ENCODE measurements around the gene USP46. TPM values are rescaled to one million over a fixed set of nuclear protein-coding genes. Genes with fewer than 3 reads are reported as not detected.

Gene USP46
- total and polyA plus RNA-seq, 2 of the 4 experiments (the other 2 are of a cell fraction) = 9.3 to 15.4 TPM

GRCh38 chr4:52574036-52574435 lies 85.1 kb downstream of the USP46 start:
- Histone ChIP-seq H4K8ac (ENCODE audit: low read depth in 2 of 2, low read length in 2 of 2) (peak overlapping the region; percentile 67 to 92; a peak in 1 of 4 replicates), H4K91ac (ENCODE audit: insufficient read depth, low read depth, low read length) (peak overlapping the region; percentile 97; the same call in 1 of the 2 replicates), H3K56ac (ENCODE audit: extremely low read depth, insufficient read depth, low read length) (peak overlapping the region; percentile 97), H4K5ac (ENCODE audit: low read depth, low read length) (no peak overlapping the region; the same call in 1 of the 2 replicates), H3K23ac (ENCODE audit: low read depth, low read length) (peak overlapping the region; percentile 93; the same call in 1 of the 2 replicates), H3K4me1 (ENCODE audit: control insufficient read depth, insufficient read depth, low read length) (peaks cover 12% of the 10 kb centered on the region), H3K4ac (ENCODE audit: low read depth, low read length) (no peak overlapping the region; the same call in 1 of the 2 replicates), H3K27ac (ENCODE audit: insufficient read depth, low read length) (no peak overlapping the region), H2BK120ac (ENCODE audit: low read depth, low read length) (peak overlapping the region; percentile 99; the same call in 1 of the 2 replicates), H2AFZ (replicated peaks; ENCODE audit: low read length, poor library complexity) (no peak overlapping the region), H3K14ac (replicated peaks; ENCODE audit: low read depth, low read length) (no peak overlapping the region), H3K27me3 (ENCODE audit: control insufficient read depth, insufficient read depth, low read length) (no peaks in the 10 kb centered on the region), H3K9ac (ENCODE audit: low read depth, low read length) (no peak overlapping the region), H3K9me1 (ENCODE audit: insufficient read depth, low read length) (peaks cover 2% of the 10 kb centered on the region; the same call in 1 of the 2 replicates), H2BK15ac (ENCODE audit: low read depth, low read length) (no peak overlapping the region), H3K36me3 (ENCODE audit: control insufficient read depth, insufficient read depth, low read length) (no peaks in the 10 kb centered on the region), H3K9me3 (ENCODE audit: control insufficient read depth, insufficient read depth, low read length) (peaks cover 12% of the 10 kb centered on the region), H3K79me1 (ENCODE audit: low read depth in 1 of 2, low read length in 2 of 2) (no peaks in the 10 kb centered on the region), H2BK5ac (ENCODE audit: low read depth, low read length, poor library complexity, severe bottlenecking) (peak overlapping the region; percentile 95), H3K4me2 (ENCODE audit: low read depth, low read length) (peak overlapping the region; percentile 14; the same call in 1 of the 2 replicates), H2AK9ac (replicated peaks; ENCODE audit: low read depth, low read length, poor library complexity) (no peak overlapping the region), H4K20me1 (ENCODE audit: insufficient read depth, low read length) (no peaks in the 10 kb centered on the region), H2BK20ac (ENCODE audit: low read depth, low read length) (peak overlapping the region; percentile 99; the same call in 1 of the 2 replicates), H3K18ac (ENCODE audit: low read depth, low read length) (peak overlapping the region; percentile 89; the same call in 1 of the 2 replicates), H2AK5ac (ENCODE audit: low read depth, low read length) (no peak overlapping the region), H3K4me3 (ENCODE audit: insufficient read depth, low read depth, low read length) (no peak overlapping the region)
- TF ChIP-seq MAZ (IDR thresholded peaks at IDR 0.05; ENCODE audit: borderline replicate concordance, low read depth, low read length) (no peak), POLR2A (IDR thresholded peaks at IDR 0.05; ENCODE audit: low read depth, low read length) (no peak), SMC3 (IDR thresholded peaks at IDR 0.05; ENCODE audit: low read depth, low read length) (no peak), CEBPB (IDR thresholded peaks at IDR 0.05; ENCODE audit: low read depth, low read length) (no peak), MXI1 (IDR thresholded peaks at IDR 0.05; ENCODE audit: borderline replicate concordance, low read depth, low read length) (no peak), BHLHE40 (IDR thresholded peaks at IDR 0.05; ENCODE audit: low read depth, low read length) (no peak), USF2 (IDR thresholded peaks at IDR 0.05; ENCODE audit: low read depth, low read length) (no peak), MAFK (IDR thresholded peaks at IDR 0.05; ENCODE audit: low read depth, low read length) (no peak), NFE2L2 (IDR thresholded peaks at IDR 0.05; ENCODE audit: low read depth, low read length) (no peak), RCOR1 (IDR thresholded peaks at IDR 0.05; ENCODE audit: insufficient replicate concordance, low read length) (no peak), FOS (IDR thresholded peaks at IDR 0.05; ENCODE audit: low read depth, low read length) (no peak), CTCF (conservative IDR thresholded peaks at IDR 0.05; ENCODE audit: low read depth, low read length) (no peak), RAD21 (IDR thresholded peaks at IDR 0.05; ENCODE audit: low read length) (no peak), CHD1 (IDR thresholded peaks at IDR 0.05; ENCODE audit: low read depth, low read length) (no peak), ELK1 (IDR thresholded peaks at IDR 0.05; ENCODE audit: borderline replicate concordance, low read depth, low read length) (no peak), RFX5 (IDR thresholded peaks at IDR 0.05; ENCODE audit: low read depth, low read length) (no peak)
- intact Hi-C loops (cut with micrococcal nuclease) (no loop called here), dilution Hi-C loops (cut with HindIII; ENCODE audit: low sequenced_read_pairs, unreplicated experiment) (no loop called here), in situ Hi-C loops (cut with MboI; ENCODE audit: low sequenced_read_pairs) (no loop called here)
- ATAC-seq (ENCODE audit: low read depth) (no peak), DNase-seq (peak; percentile 19)
- no CpG with 5 or more reads among the region's 5 CpGs for WGBS, 2 experiments (ENCODE audit: extremely low coverage in 2 of 2, insufficient read length in 1 of 2)
- no TSS peak for BruUV-seq (replicated peaks)
- ChIA-PET POLR2A (ENCODE audit: unreplicated experiment) (interaction anchor here (0.5 to 0.7 kb wide), 3 partner anchors 218 to 271 kb away, joined by 4 to 6 read pairs (median 5); no protein-coding TSS in a partner anchor), CTCF (no interaction called here)
